CD4-positive, alpha-beta T cell (primary cell): Measurements from ENCODE around the gene TGIF2. TPM values are rescaled to one million over a fixed set of nuclear protein-coding genes. Genes with fewer than 3 reads are reported as not detected.

Source experiments
- ATAC-seq: fragments of 200-7000 bp; cut with Tn5 transposase; one replicate; pipeline ENCODE4 v1.10.0; 2022; ENCODE audit warnings: mild to moderate bottlenecking; ENCODE audit not compliant: poor library complexity
- CTCF ChIA-PET: fragments of 350-600 bp; sonication (Branson Sonifier 250); formaldehyde crosslinking; loops from one replicate; lab custom pipeline; 2021; ENCODE audit warnings: antibody characterized with exemption, inconsistent platforms; lab: Charles Lee
- POLR2A ChIA-PET: fragments of 350-600 bp; sonication (Branson Sonifier 250); formaldehyde crosslinking; loops from one replicate; lab custom pipeline; 2021; ENCODE audit warnings: antibody characterized with exemption, inconsistent platforms; lab: Charles Lee
- DNase-seq, 14 experiments: peaks; one replicate each; pipeline ENCODE4 v3.0.0-alpha.2; 2013 to 2020; ENCODE audit warnings: mixed read lengths in 2 of 14
- H3K27ac ChIP-seq, 2 donors: one replicate each; pipeline versions ENCODE4 v1.5.1 to v1.7.0; 2013; ENCODE audit warnings: low read length in 2 of 2, low read depth in 1 of 2, mild to moderate bottlenecking in 1 of 2
- H3K27me3 ChIP-seq, 2 experiments: 1 replicate in 1 of 2; 2 replicates in 1 of 2; pipeline versions ENCODE4 v1.6.1 to v1.7.0; 2013; ENCODE audit warnings: low read length in 2 of 2, control low read depth in 1 of 2, mild to moderate bottlenecking in 1 of 2, moderate library complexity in 1 of 2; ENCODE audit not compliant: insufficient read depth in 2 of 2, control insufficient read depth in 1 of 2
- H3K36me3 ChIP-seq: one replicate; pipeline ENCODE4 v1.6.1; 2013; ENCODE audit warnings: low read length, control low read depth; ENCODE audit not compliant: insufficient read depth
- H3K4me1 ChIP-seq: one replicate; pipeline ENCODE4 v1.6.1; 2013; ENCODE audit warnings: low read length, control low read depth; ENCODE audit not compliant: insufficient read depth
- H3K4me3 ChIP-seq: one replicate; pipeline ENCODE4 v1.5.1; 2013; ENCODE audit warnings: mild to moderate bottlenecking, low read length, moderate library complexity
- H3K9me3 ChIP-seq, 2 experiments: 1 replicate in 1 of 2; 2 replicates in 1 of 2; pipeline versions ENCODE4 v1.6.1 to v1.7.0; 2013; ENCODE audit warnings: low read length in 2 of 2, mild to moderate bottlenecking in 2 of 2, control low read depth in 1 of 2, moderate library complexity in 1 of 2; ENCODE audit not compliant: control insufficient read depth in 1 of 2, insufficient read depth in 1 of 2
- H3K27ac Mint-ChIP-seq: one replicate; pipeline ENCODE4 v1.8.0; 2020; ENCODE audit warnings: mixed read lengths
- H3K27me3 Mint-ChIP-seq: one replicate; pipeline ENCODE4 v1.8.0; 2021; ENCODE audit warnings: mixed read lengths
- H3K36me3 Mint-ChIP-seq: one replicate; pipeline ENCODE4 v1.8.0; 2021; ENCODE audit warnings: low read depth, mixed read lengths
- H3K4me1 Mint-ChIP-seq: one replicate; pipeline ENCODE4 v1.8.0; 2021; ENCODE audit warnings: low read depth, mixed read lengths
- H3K4me3 Mint-ChIP-seq: one replicate; pipeline ENCODE4 v1.8.0; 2020; ENCODE audit warnings: mild to moderate bottlenecking, mixed read lengths
- H3K9me3 Mint-ChIP-seq: one replicate; pipeline ENCODE4 v1.8.0; 2020; ENCODE audit warnings: mixed read lengths
- CTCF ChIP-seq: fragments of 200-600 bp; IDR thresholded peaks from one replicate; pipeline ENCODE4 v1.8.0; 2022; ENCODE audit warnings: antibody characterized with exemption, mild to moderate bottlenecking
- intact Hi-C, 2 experiments: fragments of 100-400 bp; cut with DNase I in 1 of 2; cut with micrococcal nuclease in 1 of 2; formaldehyde crosslinking; loops; one replicate each; pipeline versions ENCODE4 v1.15.1 to v1.9.0; 2023 to 2025; cut with DNase I, micrococcal nuclease
- total RNA-seq, 174 experiments: library from RNA in 2 of 174; stranded (reverse) in 2 of 174; gene quantifications; one replicate each; pipeline ENCODE4 v1.2.3 and lab custom pipeline; 2021 to 2026

Gene TGIF2
- total RNA-seq, 2 experiments from 2014 or later, result 29.2 to 34.5 TPM

GRCh38 chr20:36548704-36549627, 24.4 kb upstream of the TGIF2 start:
- no peaks in the 10 kb centered on the region for H3K4me1 ChIP-seq
- Mint-ChIP-seq H3K36me3 (no peaks in the 10 kb centered on the region), H3K27ac (no peak overlapping the region), H3K9me3 (no peaks in the 10 kb centered on the region), H3K4me3 (no peak overlapping the region), H3K4me1 (no peaks in the 10 kb centered on the region), H3K27me3 (no peaks in the 10 kb centered on the region)
- H3K4me3 ChIP-seq, result no peak overlapping the region
- TF ChIP-seq CTCF, result no peak
- H3K36me3 ChIP-seq, result no peaks in the 10 kb centered on the region
- H3K9me3 ChIP-seq, result no peaks in the 10 kb centered on the region
- intact Hi-C loops, result no loop called here
- H3K27me3 ChIP-seq, result no peaks in the 10 kb centered on the region
- ChIA-PET CTCF (no interaction called here), POLR2A (no interaction called here)
- H3K27ac ChIP-seq, result no peak overlapping the region
- DNase-seq (no peak), ATAC-seq (no peak)

GRCh38 chr20:36549628-36549941, 23.8 kb upstream of the TGIF2 start:
- no peak for ATAC-seq
- ChIA-PET CTCF (no interaction called here), POLR2A (no interaction called here)
- intact Hi-C loops, result no loop called here
- Histone ChIP-seq H3K4me1 (no peaks in the 10 kb centered on the region), H3K4me3 (no peak overlapping the region), H3K36me3 (no peaks in the 10 kb centered on the region), H3K27me3 (no peaks in the 10 kb centered on the region), H3K9me3 (no peaks in the 10 kb centered on the region), H3K27ac (no peak overlapping the region)
- no peak for TF ChIP-seq CTCF
- Mint-ChIP-seq H3K9me3 (no peaks in the 10 kb centered on the region), H3K4me3 (no peak overlapping the region), H3K4me1 (no peaks in the 10 kb centered on the region), H3K27me3 (no peaks in the 10 kb centered on the region), H3K27ac (no peak overlapping the region), H3K36me3 (no peaks in the 10 kb centered on the region)
- no peak for DNase-seq

- H3K36me3 ChIP-seq, result no peaks in the 10 kb centered on the region
- Mint-ChIP-seq H3K9me3 (no peaks in the 10 kb centered on the region), H3K27ac (no peak overlapping the region), H3K4me3 (no peak overlapping the region), H3K4me1 (no peaks in the 10 kb centered on the region), H3K36me3 (no peaks in the 10 kb centered on the region), H3K27me3 (no peaks in the 10 kb centered on the region)
- ChIA-PET CTCF (no interaction called here), POLR2A (no interaction called here)
- no peaks in the 10 kb centered on the region for H3K9me3 ChIP-seq
- TF ChIP-seq CTCF, result no peak
- no peaks in the 10 kb centered on the region for H3K27me3 ChIP-seq
- no peak overlapping the region for H3K27ac ChIP-seq
- DNase-seq (no peak), ATAC-seq (no peak)
- H3K4me1 ChIP-seq, result no peaks in the 10 kb centered on the region
- intact Hi-C loops, result no loop called here
- H3K4me3 ChIP-seq, result no peak overlapping the region
Measured at GRCh38 chr20:36549942-36550789, 23.2 kb upstream of the TGIF2 start.
